GM19193 (cell line): Measurements from ENCODE around the gene OCIAD2.

ENCODE experiments used
- POLR2A ChIP-seq: IDR thresholded peaks from 4 replicates; pipeline ENCODE4 v1.6.1; 2011; ENCODE audit not compliant: insufficient read depth, insufficient read length; ENCODE audit errors: extremely low read depth

Gene OCIAD2

DNA sequence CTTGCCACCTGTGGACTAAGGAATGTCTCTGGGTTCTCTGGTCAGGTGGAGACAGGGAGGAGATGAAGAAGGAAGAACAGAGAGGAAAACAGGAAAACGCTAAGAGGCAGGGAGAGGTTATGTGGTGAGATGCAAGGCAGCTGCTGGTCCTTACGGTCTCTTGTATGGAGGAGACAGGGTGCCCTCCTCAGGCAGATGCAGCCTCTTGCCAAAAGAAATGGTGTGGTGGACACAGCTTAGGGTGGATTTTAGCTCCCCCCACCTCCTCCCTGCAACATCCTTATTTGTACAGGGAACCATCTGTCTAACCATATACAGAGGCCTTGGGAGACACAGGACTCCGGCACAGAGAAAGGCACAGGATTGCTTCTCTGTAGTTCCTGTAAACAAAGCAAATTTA, 9.7 kb downstream of the OCIAD2 start:
- no peak for TF ChIP-seq POLR2A

DNA sequence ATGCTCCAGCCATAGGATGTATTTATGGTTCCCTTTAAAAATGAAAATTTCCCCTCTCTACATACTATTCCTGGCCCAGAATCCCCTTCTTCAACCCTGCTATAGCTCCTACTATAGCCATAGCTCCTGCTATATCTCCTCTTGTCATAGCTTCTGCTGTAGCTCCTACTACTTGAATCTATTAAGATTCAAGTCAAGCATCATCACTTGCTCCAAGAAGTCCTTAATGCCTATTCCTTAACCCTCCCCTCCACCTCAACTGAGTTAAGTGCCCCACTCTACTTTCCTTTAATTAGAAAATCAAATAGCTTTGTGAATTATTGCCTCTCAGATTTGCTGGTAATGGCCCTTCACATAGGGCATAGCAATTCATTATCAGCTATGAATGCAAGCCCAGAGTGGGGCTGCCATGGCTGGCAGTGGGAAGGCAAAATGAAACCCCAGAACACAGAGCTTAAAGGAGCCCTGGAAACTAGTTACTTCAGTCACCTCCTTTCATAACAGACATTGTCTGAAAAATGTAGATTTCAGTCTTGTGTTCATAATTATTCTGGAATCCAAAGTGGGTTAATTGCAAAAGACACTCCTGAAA, 15.4 kb downstream of the OCIAD2 start:
- no peak for TF ChIP-seq POLR2A

DNA sequence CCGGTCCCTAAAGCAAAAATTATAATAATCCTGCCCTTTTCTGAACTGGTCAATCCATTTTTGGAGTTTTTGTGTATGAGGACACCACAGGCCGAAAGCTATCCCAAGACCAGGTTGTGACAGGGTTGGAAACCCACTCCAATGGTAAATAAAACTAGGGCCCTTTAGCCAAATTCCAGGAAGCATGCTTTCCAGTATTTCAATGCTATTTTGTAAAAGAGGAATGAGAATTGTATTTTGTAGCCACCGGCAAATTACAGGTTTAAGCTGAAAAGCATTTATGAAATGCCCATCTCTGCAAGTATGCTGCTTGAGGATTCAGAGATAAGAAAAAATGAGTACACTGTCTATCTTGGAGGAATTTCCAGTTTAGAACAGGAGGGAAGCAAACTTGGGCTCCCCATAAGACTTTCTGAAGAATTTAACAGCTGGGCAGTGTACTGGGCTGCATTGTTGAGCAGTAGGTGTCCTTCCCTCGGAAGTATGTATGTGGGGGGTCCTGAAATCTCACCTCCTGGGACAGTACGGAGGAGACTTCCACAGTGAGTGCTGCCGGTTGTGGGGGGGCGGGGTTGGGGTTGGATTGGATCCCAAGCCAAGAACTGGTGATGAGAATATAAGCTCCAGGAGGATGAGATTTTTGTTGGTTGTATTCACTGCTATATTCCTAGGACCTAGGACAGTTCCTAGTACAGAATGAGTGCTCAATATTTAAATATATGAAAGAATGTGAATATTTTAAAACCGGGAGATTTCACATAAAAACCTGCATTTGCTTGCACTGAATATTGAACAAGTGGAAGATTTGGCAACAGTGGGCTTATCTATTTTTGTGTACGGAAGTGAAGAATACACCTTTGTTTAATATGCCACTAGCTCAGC, 26.8 kb downstream of the OCIAD2 start:
- TF ChIP-seq POLR2A: no peak

DNA sequence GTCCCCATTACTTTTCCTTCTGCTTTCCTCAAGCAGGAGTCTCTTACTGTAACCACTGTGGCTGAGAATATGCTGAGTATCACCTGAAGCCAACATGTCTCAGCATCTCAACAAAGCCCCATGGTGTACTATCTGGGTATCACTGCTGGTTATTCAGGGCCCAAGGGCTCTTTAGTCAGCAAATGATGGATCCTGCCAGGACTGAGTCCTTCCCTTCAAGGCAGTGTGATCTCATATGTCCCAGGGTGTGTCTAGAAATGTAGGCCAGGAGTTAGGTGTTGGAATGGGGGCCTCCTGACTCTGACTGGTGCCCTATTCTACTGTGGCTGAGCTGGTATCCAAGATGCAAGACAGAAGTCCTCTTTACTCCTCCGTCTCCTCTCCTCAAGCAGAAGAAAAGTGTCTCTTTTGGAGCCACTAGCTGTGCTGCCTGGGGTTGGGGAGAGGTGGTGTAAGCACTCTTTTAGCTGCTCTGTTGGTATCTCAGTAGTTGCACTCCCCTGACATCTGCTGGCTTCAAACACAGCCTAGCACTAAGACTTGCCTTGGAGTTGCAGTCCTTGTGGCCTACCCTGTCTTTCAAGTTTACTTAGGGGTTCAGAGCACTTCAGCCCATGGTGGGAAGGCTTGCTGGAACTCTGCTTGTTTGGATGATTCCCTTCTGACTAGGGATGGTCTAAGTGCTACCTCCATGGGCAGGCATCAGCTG, 28.6 kb downstream of the OCIAD2 start:
- TF ChIP-seq POLR2A: no peak

DNA sequence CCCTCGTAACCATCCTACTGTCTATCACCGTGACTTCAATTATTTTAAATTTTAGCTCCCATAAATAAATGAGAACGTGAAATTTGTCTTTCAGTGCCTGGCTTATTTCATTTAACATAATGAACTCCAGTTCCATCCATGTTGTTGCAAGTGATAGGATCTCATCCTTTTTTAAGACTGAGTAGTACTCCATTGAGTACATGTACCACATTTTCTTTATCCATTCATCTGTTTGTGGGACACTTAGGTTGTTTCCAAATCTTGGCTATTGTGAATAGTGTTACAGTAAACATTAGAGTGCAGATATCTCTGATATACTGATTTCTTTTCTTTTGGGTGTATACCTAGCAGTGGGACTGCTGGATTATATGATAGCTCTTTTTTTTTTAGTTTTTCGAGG, 42.8 kb downstream of the OCIAD2 start:
- TF ChIP-seq POLR2A: no peak

DNA sequence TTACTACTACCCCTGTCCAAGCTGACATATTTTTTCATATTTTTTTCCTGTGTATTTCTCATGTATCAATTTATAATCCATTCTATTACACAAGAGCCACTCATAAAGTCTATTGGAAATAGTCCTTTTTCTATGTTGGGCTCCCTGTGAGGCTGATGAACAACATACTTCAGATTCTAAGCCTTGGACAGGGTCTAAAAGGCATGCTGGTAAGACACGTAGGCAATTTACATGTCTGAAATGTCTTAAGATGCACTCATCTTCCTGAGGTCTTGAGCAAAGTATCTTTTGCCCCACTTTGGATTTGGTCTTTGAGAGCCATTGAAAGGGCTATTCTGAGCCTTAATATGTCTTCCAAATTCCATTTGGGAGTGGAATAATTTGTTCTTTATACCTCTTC, 43.9 kb downstream of the OCIAD2 start:
- TF ChIP-seq POLR2A: no peak

DNA sequence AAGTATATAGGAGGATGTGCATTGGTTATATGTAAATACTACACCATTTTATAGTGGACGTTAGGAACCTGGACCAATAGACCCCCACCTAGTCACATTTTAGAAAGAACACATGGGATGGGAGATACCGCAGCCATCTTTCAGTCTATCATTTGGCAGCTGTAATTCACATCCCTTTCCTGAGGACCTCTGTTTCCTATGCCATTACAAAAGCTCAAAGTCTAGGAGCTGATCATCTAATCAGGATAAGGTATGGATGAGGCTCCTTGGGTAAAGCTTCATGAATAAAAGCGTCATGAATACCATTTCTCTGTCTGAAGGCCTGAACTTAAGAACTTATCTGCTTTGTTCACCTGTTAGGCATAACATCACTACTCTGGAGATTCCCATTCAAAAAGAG, 44.5 kb downstream of the OCIAD2 start:
- no peak for TF ChIP-seq POLR2A

DNA sequence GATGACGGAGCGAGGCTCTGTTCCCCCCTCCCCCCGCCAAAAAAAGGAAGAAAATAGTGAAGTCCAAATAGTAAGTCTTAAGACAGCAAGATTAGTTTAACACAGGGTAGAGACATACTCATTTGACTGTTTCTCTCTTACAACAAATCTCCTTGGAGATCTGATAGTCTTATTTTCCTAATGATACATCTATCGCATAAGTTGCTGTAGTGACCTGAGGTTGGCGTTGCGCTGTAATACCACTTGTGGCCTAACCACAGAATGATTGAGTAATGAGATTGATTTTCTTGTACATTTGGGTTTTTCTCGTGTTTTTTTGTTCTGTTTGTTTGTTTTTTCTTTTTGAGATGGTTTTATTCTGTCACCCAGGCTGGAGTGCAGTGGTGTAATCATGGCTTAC, 48.4 kb downstream of the OCIAD2 start:
- no peak for TF ChIP-seq POLR2A

DNA sequence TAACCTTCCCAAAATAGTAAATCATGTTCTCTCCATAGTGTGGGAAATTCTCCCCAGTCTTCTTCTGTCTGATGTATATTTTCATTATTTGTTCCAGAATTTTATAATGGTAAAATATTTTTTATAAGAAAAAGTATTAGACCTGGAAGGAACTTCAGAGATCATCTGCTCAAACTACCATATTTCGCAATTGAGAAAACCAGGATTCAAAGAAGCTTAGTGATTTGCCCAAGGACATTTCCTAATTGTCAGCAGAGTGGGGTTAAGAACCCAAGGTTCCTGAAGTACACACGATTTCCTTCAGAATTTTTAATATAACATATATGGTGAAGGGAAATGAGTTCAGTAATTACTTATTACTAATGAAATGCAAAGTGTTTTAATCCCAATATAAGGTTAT, 51.6 kb downstream of the OCIAD2 start:
- no peak for TF ChIP-seq POLR2A

DNA sequence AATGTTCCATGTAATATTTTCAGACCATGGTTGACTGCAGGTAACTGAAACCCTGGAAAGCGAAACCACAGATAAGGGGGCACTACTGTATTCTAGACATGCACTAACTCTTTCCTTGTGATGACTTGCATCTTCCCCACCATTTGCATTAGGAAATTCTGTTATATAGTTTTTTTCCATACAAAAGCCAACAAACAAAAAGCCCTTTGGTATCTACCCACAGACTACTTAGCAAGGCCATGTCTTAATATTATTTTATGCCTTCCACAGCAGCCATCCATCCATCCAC, 52.2 kb downstream of the OCIAD2 start:
- no peak for TF ChIP-seq POLR2A

DNA sequence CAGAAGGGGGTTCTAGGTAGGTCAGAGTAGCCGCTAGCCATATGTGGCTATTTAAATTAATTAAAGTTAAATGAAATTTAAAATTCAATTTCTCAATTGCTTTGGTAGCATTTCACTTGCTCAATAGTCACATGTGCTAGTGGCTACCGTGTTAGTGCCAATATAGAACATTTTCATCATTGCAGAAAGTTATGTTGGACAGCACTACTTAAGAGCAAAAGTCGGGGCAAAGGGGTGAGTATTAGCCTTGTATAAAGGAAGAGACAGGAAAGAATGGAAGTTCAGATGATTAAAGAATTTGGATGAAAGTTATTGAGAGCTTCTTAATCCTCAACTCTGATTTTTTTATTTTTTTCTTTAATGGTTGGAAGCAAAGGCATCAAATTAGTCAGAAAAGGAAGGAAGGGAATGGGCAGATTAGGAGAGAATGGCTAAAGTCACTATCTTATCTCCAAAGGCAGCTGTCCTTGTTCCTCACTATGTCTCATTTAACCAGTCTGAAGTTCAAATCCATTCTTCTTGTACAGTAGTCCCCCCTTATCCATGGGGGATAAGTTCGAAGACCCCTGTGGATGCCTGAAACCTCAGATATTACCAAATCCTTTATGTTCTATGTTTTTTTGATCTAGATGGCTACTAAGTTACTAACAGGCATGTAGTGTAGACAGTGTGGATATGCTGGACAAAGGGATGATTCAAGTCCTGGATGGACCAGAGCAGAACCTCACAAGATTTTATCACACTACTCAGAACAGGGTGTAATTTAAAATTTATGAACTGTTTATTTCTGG, 52.8 kb downstream of the OCIAD2 start:
- no peak for TF ChIP-seq POLR2A

DNA sequence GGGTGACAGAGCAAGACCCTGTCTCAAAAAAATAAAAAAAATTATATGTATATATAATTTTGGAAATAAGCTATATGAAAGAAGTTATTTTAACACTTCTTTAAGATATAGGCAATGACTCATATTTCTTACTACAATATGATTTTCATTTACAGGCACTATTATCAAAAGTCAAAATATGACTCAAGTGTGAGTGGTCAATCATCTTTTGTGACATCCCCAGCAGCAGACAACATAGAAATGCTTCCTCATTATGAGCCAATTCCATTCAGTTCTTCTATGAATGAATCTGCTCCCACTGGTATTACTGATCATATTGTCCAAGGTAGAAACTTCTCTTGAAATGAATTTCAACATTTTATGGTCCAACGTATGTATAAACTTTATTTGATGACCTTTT, 54.9 kb downstream of the OCIAD2 start:
- TF ChIP-seq POLR2A: no peak

DNA sequence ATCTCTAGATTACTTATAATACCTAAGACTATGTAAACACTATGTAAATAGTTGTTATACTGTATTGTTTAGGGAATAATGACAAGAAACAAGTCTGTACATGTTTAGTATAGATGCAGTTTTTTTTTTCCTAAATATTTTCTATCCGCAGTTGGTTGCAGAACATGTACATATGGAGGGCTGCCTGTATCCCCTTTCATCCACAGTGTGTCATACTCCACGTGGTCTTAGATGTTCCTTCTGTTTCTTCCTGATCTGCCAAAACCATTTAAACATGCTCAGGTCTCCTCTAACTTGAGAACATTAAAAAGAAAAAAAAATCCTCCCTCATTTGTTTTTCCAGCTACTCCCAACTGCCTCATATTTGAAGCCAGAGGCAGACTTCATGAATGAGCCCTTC, 61.7 kb downstream of the OCIAD2 start:
- no peak for TF ChIP-seq POLR2A

DNA sequence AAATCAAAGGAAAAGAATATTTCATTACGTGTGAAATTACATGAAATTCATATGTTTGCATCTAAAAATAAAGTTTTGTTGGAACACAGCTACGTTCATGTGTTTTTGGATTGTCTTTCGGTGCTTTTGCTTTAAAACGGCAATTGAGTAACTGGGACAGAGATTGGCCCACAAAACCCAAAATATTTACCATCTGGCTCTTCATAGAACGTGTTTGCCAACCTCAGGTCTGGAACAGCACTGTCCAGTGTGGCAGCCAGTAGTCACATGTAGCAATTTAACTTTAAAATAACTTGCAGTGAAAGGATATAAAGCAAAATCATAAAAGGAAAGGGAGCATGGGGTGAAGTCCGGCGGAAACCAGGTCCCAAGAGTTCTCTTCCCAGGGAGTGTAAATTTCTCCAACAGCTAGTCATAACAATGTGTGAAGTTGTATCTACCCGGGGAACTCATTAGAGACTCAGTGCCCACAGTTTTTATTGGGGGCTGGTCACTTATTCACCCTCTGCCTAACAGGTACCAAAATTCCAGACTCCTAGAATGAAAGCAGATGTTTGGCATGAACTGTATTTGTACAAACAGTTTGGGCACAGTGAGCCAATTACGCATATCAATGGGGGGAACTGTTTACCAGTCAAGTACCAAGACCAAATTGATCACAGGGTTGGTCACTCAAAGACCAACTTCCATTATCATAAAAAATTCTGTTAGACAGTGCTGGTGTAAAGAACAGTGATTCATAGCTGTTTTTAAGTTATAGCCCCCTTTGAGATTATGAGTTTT, 65.3 kb downstream of the OCIAD2 start:
- no peak for TF ChIP-seq POLR2A
